Keratinocyte (primary cell): Measurements from ENCODE around the gene DIP2B. TPM values are rescaled to one million over a fixed set of nuclear protein-coding genes. Genes with fewer than 3 reads are reported as not detected.

Experiments used
- DNase-seq: peaks from one replicate; pipeline ENCODE4 v3.0.0-alpha.2; 2011; ENCODE audit warnings: low read depth, missing footprints, low spot score
- FAIRE-seq: peaks from 2 replicates; lab custom pipeline; 2011; peaks lifted over from hg19 to GRCh38; lab: Jason Lieb, UNC
- H2AFZ ChIP-seq: 2 replicates; pipeline ENCODE4 v1.6.0; 2012; ENCODE audit warnings: low read length, control low read depth, inconsistent platforms; ENCODE audit not compliant: control insufficient read depth
- H3K27ac ChIP-seq: 2 replicates; pipeline ENCODE4 v1.5.1; 2011; ENCODE audit warnings: low read length; ENCODE audit not compliant: control insufficient read depth, insufficient read depth
- H3K27me3 ChIP-seq: 3 replicates; pipeline ENCODE4 v1.6.0; 2011; ENCODE audit warnings: low read length; ENCODE audit not compliant: control insufficient read depth, insufficient read depth; ENCODE audit errors: extremely low read depth
- H3K36me3 ChIP-seq, 2 experiments: 2 replicates in 1 of 2; 3 replicates in 1 of 2; pipeline ENCODE4 v1.5.1; 2011; ENCODE audit warnings: low read length in 2 of 2, mild to moderate bottlenecking in 1 of 2; ENCODE audit not compliant: control insufficient read depth in 2 of 2, insufficient read depth in 2 of 2; ENCODE audit errors: extremely low read depth in 1 of 2
- H3K4me1 ChIP-seq: 3 replicates; pipeline ENCODE4 v1.5.1; 2011; ENCODE audit warnings: low read length; ENCODE audit not compliant: control insufficient read depth, insufficient read depth; ENCODE audit errors: extremely low read depth
- H3K4me2 ChIP-seq: 3 replicates; pipeline ENCODE4 v1.6.0; 2011; ENCODE audit warnings: low read depth, low read length; ENCODE audit not compliant: control insufficient read depth, insufficient read depth; ENCODE audit errors: extremely low read depth
- H3K4me3 ChIP-seq, 3 experiments: fragments of 200-600 bp in 1 of 3; sonication (generic) in 1 of 3; 2 replicates in 2 of 3; 3 replicates in 1 of 3; pipeline ENCODE4 v1.5.1; 2011 to 2016; ENCODE audit warnings: low read length in 3 of 3, mild to moderate bottlenecking in 3 of 3, control low read depth in 2 of 3, inconsistent platforms in 1 of 3, low read depth in 1 of 3, mixed read lengths in 1 of 3, mixed run types in 1 of 3, moderate library complexity in 1 of 3; ENCODE audit not compliant: control insufficient read depth in 2 of 3, insufficient read depth in 2 of 3; ENCODE audit errors: extremely low read depth in 1 of 3
- H3K79me2 ChIP-seq: 2 replicates; pipeline ENCODE4 v1.6.0; 2012; ENCODE audit warnings: low read length; ENCODE audit not compliant: control insufficient read depth, insufficient read depth
- H3K9ac ChIP-seq: 3 replicates; pipeline ENCODE4 v1.6.0; 2011; ENCODE audit warnings: low read length; ENCODE audit not compliant: control insufficient read depth, insufficient read depth; ENCODE audit errors: extremely low read depth
- H3K9me1 ChIP-seq: 3 replicates; pipeline ENCODE4 v1.6.0; 2011; ENCODE audit warnings: low read length; ENCODE audit not compliant: control insufficient read depth, insufficient read depth; ENCODE audit errors: extremely low read depth
- H3K9me3 ChIP-seq: 2 replicates; pipeline ENCODE4 v1.5.1; 2012; ENCODE audit warnings: low read depth, low read length; ENCODE audit not compliant: control insufficient read depth
- H4K20me1 ChIP-seq: 3 replicates; pipeline ENCODE4 v1.6.0; 2011; ENCODE audit warnings: low read length; ENCODE audit not compliant: control insufficient read depth, insufficient read depth; ENCODE audit errors: extremely low read depth
- EZH2 ChIP-seq: IDR thresholded peaks from one replicate; pipeline ENCODE4 v1.6.1; 2012; ENCODE audit warnings: inconsistent platforms, mild to moderate bottlenecking, low read length, moderate library complexity
- dilution Hi-C: fragments of 300-500 bp; cut with MboI; formaldehyde crosslinking; loops from one replicate; pipeline ENCODE4 v1.7.0; 2020; ENCODE audit warnings: low sequenced_read_pairs; ENCODE audit not compliant: extremely low pct_ligation_motif_present
- polyA plus RNA-seq, 5 experiments: library from polyadenylated mRNA; depleted of rRNA in 3 of 5; stranded (reverse) in 3 of 5; stranded (forward) in 1 of 5; unstranded in 1 of 5; fragments of >200 nt; gene quantifications; 1 replicate in 1 of 5; 2 replicates in 3 of 5; 3 replicates in 1 of 5; pipeline versions ENCODE4 v1.2.1 to v1.2.3, GENCODE V29; 2011 to 2012; ENCODE audit warnings: missing spikeins in 2 of 5, low read depth in 1 of 5, low replicate concordance in 1 of 5
- TF ChIP-seq, protein P1 (sequence below), 3 experiments: IDR thresholded peaks in 1 of 3; conservative IDR thresholded peaks in 1 of 3; optimal IDR thresholded peaks in 1 of 3; 2 replicates in 2 of 3; 3 replicates in 1 of 3; pipeline versions ENCODE3 to v1.5.1; 2011; ENCODE audit warnings: low read length in 3 of 3, mild to moderate bottlenecking in 3 of 3, moderate library complexity in 2 of 3, control low read depth in 1 of 3, inconsistent platforms in 1 of 3; ENCODE audit not compliant: insufficient read depth in 2 of 3; ENCODE audit errors: extremely low read depth in 1 of 3

The DIP2B gene
- polyA plus RNA-seq, 1 donor (not counting 4 experiments of a cell fraction or from before 2014, with no cell fraction given): 30.2 TPM

GRCh38 chr12:50569876-50570275 lies 65.1 kb downstream of the DIP2B start:
- Histone ChIP-seq H3K4me3 (no peak overlapping the region), H3K4me1 (peaks cover 47% of the 10 kb centered on the region), H3K79me2 (peaks cover 79% of the 10 kb centered on the region), H3K9me1 (no peaks in the 10 kb centered on the region), H2AFZ (no peak overlapping the region), H3K4me2 (peak overlapping the region; percentile 24), H3K27ac (peak overlapping the region; percentile 47), H3K27me3 (no peaks in the 10 kb centered on the region), H4K20me1 (no peaks in the 10 kb centered on the region), H3K36me3 (no peaks in the 10 kb centered on the region), H3K9me3 (no peaks in the 10 kb centered on the region), H3K9ac (no peak overlapping the region)
- DNase-seq: no peak
- dilution Hi-C loops: no loop called here
- FAIRE-seq: no peak
- no peak for TF ChIP-seq EZH2
- TF ChIP-seq, protein P1, sequence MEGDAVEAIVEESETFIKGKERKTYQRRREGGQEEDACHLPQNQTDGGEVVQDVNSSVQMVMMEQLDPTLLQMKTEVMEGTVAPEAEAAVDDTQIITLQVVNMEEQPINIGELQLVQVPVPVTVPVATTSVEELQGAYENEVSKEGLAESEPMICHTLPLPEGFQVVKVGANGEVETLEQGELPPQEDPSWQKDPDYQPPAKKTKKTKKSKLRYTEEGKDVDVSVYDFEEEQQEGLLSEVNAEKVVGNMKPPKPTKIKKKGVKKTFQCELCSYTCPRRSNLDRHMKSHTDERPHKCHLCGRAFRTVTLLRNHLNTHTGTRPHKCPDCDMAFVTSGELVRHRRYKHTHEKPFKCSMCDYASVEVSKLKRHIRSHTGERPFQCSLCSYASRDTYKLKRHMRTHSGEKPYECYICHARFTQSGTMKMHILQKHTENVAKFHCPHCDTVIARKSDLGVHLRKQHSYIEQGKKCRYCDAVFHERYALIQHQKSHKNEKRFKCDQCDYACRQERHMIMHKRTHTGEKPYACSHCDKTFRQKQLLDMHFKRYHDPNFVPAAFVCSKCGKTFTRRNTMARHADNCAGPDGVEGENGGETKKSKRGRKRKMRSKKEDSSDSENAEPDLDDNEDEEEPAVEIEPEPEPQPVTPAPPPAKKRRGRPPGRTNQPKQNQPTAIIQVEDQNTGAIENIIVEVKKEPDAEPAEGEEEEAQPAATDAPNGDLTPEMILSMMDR (optimal IDR thresholded peaks at IDR 0.05 in 1 of 3, IDR thresholded peaks at IDR 0.05 in 1 of 3, conservative IDR thresholded peaks at IDR 0.05 in 1 of 3; ENCODE audit: extremely low read depth in 1 of 3, insufficient read depth in 2 of 3, low read length in 3 of 3): no peak

DNA sequence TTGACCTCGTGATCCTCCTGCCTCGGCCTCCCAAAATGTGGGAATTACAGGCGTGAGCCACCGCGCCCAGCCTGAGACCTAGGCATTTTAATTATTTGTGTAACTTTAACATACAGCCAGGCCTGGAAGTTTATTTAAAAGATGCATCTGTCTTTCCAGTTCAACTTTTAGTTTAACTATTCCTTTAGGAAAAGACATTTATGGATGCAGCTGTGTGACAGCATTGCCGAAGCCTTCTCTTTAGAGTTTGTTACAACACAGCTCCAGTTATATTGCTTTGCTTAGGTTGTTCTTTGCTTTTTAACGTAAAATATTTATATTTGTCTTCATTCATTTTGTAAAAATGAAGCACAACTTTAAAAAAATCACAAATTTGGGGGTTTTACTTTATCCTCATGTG lies 67.0 kb downstream of the DIP2B start:
- H3K9me3 ChIP-seq: no peaks in the 10 kb centered on the region
- H3K9ac ChIP-seq: no peak overlapping the region
- no peaks in the 10 kb centered on the region for H4K20me1 ChIP-seq
- TF ChIP-seq, protein P1 (optimal IDR thresholded peaks at IDR 0.05 in 1 of 3, IDR thresholded peaks at IDR 0.05 in 1 of 3, conservative IDR thresholded peaks at IDR 0.05 in 1 of 3; ENCODE audit: extremely low read depth in 1 of 3, insufficient read depth in 2 of 3, low read length in 3 of 3): no peak
- no peak for TF ChIP-seq EZH2
- H3K27ac ChIP-seq: peak overlapping the region; percentile 32
- no peaks in the 10 kb centered on the region for H3K27me3 ChIP-seq
- no peak overlapping the region for H2AFZ ChIP-seq
- no peaks in the 10 kb centered on the region for H3K9me1 ChIP-seq
- no peak for DNase-seq
- H3K79me2 ChIP-seq: peaks cover 78% of the 10 kb centered on the region
- H3K4me2 ChIP-seq: peak overlapping the region; percentile 53
- dilution Hi-C loops: no loop called here
- no peaks in the 10 kb centered on the region for H3K36me3 ChIP-seq
- peaks cover 50% of the 10 kb centered on the region for H3K4me1 ChIP-seq
- FAIRE-seq: no peak
- H3K4me3 ChIP-seq: no peak overlapping the region
